ENCODE measurements around the gene PRDM16.

PRDM16 gene

DNA sequence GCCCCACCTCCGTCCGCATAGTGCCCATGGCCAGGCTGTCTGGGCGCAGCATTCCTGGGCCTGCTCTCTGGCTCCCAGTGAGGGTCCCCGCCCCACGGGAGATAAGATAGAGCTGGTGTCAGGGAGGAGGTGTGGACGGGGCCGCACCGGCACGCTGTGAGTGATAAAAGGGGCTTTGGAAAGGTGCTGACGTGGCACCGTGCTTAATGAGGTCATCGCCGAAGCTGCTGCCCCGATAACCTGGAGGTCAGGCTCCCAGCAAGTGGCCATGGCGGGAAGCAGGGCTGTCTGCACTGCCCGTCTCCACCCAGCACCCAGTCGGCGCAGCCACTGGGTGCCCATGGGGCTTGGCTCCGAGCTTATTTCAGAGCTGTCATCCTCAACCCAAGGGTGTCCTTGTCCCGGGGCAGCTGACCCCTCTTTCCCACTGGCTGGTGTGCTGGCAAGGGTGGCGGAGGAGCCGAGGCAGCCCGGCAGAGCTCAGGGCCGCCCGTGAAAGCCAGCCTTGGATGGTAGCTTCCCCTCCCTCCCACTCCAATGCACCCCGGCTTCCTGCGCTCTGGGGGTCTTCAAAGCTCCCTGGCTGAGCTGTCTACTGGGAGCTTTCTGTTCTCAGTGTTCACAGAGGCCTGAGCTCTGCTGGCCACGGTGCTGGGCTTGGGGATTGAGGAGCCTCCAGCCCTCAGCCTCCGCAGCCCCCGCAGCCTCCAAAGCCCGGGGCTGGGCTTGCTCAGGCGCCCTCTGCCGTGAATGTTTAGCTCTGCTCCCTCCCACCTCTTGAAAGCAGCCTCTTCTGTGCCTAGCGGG, 280.4 kb downstream of the PRDM16 start:
- DNase-seq (ENCODE audit: low spot score), result peak; percentile 37
- no peak for FAIRE-seq

DNA sequence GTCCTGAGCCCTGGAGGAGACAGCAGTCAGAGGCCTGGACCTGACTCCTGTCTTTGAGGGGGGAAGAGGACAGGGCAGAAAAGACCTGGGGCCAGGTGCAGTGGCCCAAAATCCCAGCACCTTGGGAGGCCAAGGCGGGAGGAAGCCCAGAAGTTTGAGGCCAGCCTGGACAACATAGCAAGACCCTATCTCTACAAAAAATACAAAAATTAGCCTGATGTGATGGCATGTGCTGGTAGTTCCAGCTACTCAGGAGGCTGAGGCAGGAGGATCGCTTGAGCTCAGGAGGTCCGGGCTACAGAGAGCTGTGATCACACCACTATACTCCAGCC, 280.9 kb downstream of the PRDM16 start:
- no peak for DNase-seq (ENCODE audit: low spot score)
- FAIRE-seq, result no peak

DNA sequence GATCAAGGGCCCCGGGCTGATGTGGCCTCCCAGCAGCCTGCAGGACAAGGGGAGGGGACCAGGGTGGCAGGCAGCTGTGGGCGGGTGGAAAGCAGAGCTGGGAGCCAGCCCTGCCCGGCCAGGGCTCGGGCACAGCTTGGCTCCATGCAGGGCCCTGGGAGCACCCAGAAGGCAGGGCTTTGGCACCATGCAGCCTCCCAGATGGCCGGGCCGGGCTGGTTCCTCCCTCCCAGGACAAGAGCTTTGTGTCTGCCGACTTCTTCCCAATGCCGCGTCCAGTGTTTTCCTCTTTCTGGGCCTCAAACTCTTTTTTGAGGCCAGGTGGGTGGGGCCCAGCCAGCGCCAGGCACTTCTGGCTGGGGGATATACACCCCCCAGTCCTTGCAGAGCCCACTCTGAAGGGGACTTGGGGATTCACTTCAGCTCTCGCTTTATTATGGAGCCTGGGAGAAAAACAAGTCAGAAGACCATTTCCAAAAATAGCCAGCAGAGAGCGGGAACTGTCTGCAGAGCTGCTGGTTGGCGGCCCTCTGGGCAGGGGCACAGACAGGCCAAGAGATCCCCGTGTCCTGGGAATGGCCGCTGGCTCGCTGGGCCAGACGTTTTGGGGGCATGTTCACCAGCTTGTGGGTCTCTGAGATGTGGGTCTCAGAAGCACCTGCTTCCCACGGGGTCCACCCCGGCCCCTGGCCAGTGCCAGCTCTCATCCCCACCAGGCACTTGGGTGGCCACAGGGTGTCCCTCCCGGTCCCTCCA, 281.7 kb downstream of the PRDM16 start:
- DNase-seq (ENCODE audit: low spot score) (no peak), FAIRE-seq (no peak)

DNA sequence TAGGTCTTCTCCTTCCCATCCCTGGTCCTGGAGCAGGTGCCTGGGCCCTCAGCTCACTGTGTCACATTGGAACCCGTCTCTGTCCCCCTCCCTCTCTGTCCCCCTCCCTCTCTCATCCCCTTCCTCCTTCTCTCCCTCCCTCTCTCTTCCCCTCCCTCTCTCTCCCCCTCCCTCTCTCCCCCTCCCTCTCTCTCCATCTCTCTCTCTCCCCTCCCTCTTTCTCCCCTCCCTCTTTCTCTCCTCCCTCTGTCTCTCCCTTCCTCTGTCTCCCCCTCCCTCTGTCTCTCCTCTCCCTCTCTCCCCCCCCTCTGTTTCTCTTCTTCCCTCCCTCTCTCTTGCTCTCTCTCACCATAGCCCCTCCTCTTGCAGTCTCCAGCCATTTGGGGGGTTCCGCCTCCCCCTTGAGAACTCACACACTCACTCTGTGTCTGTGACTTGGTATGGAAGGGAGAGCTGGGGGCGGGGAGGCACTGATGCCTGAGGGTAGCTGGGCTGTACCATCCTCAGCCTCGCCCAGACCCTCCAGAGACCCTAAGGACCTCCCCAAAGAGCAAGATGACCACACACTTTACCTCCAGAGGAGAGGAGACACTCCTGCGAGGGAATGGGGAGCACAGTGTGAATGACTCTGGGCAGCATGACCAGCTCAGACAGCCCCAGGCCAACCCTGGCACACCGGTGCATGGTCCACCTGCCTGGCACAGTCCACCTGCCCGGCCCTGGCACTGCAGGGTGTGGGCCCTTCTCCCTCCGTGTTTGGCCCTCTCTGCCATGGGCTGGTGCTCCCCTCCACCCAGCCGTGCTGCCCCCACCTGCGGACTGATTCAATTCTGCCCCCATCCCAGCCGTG, 282.7 kb downstream of the PRDM16 start:
- no peak for FAIRE-seq
- DNase-seq (ENCODE audit: low spot score), result no peak

DNA sequence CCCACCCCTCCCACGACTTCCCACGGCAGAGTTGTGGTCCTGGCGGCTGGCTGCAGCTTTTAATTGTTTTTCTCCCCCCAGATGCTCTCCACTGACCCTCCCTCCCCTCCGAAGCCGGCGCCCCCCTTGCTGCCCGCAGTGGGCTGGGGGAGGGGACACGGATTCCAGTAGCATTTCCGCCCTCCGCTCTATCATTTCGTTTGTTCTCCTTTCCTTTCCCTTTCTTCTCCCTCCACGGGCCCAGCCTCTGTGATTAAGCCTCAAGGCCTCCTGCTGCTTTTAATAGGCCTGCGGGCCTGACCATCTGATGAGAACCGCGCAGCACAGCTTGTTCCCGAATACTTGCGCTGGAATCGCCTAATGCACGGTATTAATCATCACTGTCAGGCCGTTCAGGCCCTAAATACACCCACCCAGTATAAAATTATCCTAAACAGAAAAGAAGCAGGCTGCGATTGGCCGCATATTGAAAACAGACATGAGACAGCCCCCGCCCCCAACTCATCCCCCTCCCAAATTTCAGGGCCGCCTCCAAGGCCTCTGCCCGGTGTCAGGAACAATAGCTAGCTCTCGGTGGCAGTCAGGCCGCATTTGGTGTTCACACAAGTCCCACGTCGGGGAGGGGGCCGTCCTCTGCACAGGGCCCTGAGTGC, 283.4 kb downstream of the PRDM16 start:
- DNase-seq (ENCODE audit: low spot score), result no peak
- no peak for FAIRE-seq

DNA sequence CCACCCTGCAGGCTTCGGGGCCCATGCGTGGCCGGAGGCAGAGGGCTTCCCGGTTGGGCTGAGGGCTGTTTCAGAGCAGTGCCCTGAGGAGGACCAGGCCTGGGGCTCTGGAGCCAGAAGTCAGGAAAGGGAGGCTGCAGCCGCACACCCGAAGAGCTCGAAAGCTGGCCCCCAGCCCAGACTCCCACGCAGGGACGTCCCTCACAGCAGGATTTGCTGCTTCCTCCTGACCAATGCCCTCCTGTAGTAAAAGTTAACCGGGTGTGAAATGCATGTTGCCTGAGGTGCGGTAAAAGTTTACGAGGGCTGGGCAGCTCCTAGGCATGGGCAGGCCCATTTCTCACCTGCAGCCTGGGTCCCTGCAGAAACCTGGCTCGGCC, 283.9 kb downstream of the PRDM16 start:
- DNase-seq (ENCODE audit: low spot score) (no peak), FAIRE-seq (no peak)

DNA sequence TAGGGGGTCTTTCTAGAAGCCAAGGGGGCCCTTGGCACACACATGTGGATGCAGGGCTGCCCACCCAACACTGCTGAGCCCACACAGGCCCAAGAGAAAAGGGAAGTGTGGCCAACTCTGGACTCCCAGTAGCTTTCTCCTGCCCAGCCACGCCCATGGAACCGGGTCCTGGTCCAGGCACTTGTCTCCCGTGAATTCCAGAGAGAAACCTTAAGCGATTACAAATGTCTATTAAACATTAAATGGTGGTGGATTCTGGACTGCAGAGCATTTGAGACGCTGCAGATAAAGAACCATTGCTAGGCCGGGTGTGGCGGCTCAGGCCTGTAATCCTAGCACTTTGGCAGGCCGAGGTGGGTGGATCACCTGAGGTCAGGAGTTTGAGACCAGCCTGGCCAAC, 284.9 kb downstream of the PRDM16 start:
- no peak for DNase-seq (ENCODE audit: low spot score)
- no peak for FAIRE-seq

DNA sequence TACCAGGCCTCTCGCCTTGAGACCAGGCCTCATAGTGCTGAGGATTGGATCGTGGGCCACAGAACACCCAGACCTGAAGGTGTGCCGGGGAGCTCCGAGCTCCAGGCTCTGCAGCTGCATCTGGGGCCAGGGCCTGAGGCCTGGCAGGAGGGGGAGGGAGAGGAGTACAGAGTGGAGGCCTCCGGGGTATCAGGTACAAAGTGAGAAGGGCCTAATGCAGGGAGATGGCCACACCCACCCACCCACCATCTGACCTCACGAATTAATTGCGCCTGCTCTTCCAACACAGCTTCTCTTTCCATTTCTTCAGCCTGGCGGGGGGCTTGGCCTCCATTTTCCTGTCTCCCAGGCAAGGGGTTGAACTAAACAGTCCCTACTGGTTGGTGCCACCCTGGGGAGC, 286.1 kb downstream of the PRDM16 start:
- DNase-seq (ENCODE audit: low spot score) (no peak), FAIRE-seq (no peak)

DNA sequence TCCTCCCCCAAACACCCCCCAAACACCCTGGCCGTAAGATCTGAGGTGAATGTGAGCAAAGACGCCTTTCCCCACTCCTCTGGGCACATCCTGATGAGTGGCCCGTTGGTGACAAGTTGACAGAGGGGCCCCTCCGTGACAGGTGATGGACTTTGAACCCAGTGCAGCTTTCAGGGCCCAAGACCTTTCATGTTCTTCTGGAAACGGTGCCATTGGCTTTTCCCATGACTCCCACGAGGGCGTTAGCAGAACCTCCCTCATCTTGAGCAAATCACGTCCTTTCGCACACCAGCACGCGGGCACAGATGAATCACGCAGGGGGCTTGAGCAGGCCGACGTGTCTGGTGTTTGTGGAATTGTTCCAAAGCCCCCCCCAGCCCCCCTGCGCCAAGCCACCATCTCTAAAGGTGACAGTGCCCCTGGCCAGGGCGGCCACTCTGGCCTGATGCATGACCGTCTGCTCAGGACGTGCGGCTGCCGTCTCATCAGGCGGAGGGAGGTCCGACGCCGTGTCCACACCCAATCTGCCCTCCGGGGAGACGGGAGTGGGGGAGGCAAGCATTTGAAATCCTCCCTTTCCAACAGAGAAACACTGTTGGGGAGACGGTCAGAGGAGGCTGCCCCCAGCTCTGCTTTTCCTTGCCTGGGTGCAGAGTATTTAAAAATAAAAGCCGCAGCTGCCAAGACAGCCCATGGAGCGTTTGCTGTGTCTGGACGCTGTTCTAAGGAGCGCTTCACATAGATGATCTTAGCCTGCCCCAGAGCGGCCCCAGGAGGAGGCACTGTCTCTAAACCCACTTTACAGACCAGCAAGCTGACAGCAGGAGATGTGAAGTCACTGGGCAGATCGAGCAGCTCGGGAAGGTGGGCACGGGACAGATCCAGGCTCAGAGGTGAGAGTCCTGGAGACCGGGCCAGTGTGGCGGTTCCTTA, 287.2 kb downstream of the PRDM16 start:
- DNase-seq (ENCODE audit: low spot score), result no peak
- FAIRE-seq, result no peak

DNA sequence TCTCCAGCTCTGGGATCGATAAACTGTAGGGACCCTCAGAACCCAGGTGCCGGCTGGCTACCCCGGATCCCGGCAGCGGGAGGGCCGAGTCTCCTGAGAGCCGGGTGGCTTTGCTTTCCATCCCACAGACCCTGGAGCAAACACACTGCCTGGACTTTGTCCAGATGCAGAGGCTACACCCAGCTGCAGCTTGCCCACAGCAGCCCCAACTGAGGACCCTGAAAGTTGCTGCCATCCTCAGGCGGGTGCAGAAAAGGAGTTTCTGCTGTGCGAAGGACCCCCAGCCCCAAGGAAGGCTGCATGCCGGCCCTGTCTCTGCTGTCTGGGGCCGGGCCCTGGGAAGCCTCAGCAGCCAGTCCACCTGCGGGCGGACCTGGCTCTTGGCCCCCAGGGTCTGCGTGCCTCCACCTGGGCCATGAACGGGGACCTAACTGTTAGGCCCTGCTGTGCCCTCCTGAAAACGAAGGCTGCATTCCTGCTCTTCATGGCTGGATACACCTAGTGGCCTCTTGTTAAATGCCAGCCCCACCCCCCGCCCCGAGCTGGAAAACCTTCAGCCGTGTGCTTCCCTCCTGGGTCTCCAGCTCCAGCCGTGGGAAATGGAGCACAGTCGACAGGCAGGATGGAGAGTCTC, 287.9 kb downstream of the PRDM16 start:
- FAIRE-seq (no peak), DNase-seq (ENCODE audit: low spot score) (no peak)

DNA sequence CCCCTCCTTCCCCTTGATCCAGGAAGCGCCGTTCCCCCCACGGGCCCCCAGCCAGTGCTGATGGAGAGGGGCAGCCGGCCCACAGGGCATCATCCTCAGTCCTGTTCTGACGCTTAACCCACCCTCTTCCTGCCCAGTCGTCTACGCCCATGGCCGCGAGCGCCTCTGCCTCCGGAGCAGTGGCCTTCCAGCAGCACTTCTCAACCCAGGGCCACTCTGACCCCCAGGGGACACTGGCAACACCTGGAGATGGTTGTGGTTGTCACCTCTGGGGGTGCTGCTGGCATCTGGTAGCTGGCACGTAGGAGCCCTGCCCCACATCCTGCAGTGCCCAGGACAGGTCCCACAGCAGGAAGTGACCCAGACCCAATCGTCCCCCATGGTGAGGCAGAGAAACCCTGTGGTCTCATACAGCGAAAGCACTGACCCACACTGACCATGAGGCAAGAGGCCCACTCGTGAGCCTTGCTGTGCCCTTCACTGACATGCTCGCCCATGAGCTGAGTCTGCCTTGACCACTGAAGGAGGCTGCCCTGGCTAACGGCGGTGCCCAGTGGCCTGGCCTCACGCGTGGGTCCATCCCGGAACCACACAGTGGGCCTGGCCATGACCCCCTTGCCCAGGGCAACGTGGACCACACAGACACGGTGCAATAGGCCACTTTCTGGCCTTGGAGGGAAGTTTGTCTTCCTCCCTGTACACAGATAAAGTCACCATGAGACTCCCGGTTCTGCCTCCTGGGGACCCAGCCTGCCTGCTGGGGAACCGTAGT, 288.7 kb downstream of the PRDM16 start:
- DNase-seq (ENCODE audit: low spot score), result no peak

DNA sequence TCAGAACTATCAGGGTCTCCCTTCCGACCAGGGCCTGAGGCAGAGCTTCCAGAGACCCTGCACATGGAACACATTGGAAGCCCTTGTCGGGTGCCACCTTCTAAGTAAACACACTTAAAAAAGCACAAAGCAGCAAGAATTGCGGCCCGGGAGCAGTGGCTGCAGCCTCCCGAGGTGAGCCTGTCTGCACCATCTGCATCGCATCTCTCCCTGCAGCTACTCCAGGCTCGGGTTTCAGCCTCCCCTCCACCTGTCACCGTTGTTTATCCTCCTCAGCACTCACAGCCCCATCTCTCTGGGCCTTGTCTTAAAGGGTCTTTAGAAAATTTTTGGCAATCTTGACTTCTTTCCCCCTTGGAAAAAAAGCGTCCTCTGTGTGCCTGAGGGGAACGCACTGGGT, 290.3 kb downstream of the PRDM16 start:
- FAIRE-seq (no peak), DNase-seq (ENCODE audit: low spot score) (no peak)

More for the DNA sequence above, 288.7 kb downstream of the PRDM16 start:
- FAIRE-seq, result no peak

DNA sequence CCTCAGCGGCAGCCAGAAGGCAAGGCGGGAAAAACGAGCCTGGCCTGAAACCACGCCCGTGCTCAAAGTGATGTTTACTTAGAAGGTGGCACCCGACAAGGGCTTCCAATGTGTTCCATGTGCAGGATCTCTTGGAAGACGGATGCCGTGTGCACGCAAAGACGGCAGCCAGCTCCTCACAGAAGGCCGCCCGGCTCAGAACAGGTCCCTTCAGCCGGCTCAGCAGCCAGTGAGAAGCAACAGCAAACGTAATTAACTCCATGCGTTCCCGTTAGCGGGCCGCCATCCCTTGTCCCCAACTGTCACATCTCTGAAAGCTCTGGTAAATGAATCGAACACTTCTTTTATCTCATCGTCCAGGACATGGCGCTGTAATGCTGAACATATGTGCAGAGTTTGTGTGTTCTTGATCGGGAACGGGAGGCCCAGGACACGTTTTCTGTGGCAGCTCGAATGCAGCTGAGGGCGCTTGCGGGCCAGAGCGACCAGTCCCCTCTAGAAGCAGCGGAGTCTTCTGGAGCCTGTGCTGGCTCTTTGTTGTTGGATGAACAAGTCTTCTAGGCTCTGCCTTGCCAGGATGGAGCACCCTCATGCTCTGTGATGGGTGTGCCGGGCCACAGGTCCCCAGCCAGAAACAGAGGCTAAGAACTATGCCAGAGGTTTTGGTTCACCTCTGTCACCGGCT, 290.9 kb downstream of the PRDM16 start:
- FAIRE-seq, result no peak
- DNase-seq (ENCODE audit: low spot score), result no peak

DNA sequence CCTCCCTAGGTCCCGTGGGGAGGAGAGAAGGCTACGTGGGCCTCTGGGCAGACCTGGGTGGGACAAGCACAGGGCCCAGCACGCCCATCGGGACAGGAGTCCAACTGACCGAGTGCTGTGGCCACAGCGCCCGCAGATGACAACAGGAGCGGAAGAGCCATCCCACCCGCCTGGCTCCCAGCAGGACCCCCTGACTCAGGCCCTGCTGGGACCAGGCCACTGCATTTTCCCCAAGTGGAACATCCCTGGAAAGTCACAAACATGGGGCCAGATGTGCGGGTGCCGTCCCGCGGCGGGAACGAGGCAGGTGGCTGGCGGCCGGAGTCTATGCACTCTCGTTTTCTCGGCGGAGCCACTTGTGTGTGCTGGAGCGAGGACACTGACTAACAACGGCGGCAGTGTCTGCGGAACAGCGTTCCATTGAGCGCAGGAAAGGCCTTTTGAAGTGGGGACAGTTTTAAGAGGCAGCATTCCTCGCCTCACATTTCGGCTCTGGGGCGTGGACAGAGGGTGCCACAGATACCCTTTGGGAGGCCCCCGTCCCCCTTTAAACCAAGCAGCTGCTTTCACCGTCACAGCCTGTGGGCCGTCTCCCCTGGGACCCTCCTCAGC, 291.7 kb downstream of the PRDM16 start:
- FAIRE-seq (no peak), DNase-seq (ENCODE audit: low spot score) (no peak)

DNA sequence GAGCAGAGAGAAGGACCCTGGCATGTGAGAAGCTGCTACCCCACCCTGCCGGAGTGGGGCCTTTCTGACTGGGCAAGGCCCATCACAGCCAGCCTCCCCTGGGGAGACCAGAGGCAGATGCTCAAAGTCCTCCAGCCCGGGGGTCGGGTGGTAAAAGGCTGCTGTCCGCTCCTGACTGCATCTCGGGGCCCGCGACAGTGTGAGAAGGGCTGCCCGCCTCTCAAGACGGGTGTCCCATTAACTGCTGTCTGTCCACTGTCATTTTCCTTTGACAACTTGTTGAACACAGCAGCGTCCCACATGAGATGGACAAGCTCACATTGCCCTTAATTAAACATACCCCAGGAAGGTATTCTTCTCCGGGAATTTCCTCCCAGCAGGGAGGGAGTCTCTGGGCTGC, 294.0 kb downstream of the PRDM16 start:
- FAIRE-seq, result no peak
- DNase-seq (ENCODE audit: low spot score), result no peak

DNA sequence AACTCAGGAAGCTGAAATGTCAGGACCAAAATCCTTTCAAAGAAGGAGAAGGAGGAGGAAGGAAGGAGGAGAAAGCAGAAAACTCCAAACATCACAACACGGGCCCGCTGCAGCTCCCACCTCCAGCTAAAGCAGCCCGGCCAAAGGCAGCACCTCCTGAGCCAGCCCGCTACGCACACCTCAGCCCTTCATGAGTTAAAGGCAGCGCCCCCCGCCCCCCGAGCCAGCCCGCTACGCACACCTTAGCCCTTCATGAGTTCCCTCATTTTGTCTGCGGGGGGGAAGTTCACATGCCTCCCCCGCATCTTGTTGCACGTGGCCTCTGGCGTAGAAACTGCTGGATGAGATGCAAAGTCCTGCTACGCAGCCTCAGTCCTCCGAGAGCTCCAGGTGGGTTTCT, 294.8 kb downstream of the PRDM16 start:
- DNase-seq (ENCODE audit: low spot score) (no peak), FAIRE-seq (no peak)

DNA sequence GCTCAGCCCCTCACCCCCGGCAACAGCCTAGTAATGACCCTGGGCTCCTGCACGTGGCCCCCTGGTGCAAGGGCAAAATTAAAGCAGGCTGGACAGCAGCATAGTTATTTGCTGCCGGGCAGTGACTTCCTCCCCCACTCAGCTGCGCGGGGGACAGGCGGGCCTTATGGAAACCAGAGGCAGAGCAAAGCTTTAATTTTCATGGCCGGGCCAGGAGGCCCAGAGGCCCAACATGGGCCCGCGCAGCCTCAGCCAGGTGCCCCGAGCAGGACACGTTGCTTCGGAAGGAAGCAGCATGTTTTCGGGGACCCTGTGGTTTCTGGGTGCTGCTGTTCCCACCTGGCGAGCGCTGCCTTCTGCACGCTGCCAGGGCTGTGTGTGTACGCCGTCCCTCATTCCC, 295.5 kb downstream of the PRDM16 start:
- FAIRE-seq, result no peak
- DNase-seq (ENCODE audit: low spot score), result no peak

DNA sequence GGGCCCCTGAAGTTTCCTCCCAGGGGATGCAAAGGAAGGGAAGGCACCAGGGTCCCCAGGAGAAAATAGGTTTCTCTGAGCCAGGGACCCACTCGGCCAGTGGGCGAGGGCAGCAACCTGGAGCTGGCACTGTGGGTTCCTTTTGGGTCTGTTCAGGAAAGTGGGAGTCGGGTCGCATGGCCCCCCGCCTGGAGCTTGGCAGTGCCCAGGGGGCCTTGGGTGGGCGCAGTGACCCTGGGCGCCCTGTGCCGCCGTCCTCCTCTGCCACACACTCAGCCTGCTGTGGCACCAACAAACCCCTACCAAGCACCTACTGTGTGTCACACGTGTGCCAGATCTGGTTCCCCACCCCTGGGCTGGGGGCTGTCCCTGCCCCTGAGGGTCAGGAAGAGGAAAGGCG, 296.0 kb downstream of the PRDM16 start:
- FAIRE-seq (no peak), DNase-seq (ENCODE audit: low spot score) (no peak)

Measured in urothelium cell line (cell line).